NCI-H82 (cell line): ENCODE data around the gene GAL3ST1.
A peak's percentile ranks its signal among the peaks of the same experiment; 100 is the strongest.
"Not testable (repeated sequence)": the region's sequence is repeated elsewhere in the genome, so short reads cannot be mapped to it uniquely, and the experiment has no call there.

ENCODE experiments used
- DNase-seq: peaks from one replicate; lab custom pipeline; 2025; lab: John Stamatoyannopoulos, UW

Gene GAL3ST1, protein sequence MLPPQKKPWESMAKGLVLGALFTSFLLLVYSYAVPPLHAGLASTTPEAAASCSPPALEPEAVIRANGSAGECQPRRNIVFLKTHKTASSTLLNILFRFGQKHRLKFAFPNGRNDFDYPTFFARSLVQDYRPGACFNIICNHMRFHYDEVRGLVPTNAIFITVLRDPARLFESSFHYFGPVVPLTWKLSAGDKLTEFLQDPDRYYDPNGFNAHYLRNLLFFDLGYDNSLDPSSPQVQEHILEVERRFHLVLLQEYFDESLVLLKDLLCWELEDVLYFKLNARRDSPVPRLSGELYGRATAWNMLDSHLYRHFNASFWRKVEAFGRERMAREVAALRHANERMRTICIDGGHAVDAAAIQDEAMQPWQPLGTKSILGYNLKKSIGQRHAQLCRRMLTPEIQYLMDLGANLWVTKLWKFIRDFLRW

GRCh38 chr22:30574095-30574981 is at the start of gene GAL3ST1:
GAL3ST1 (minus strand) TSS chr22:30574665; CDS start chr22:30557392, 17,273 bp downstream.
- peak; percentile 44 for DNase-seq

GRCh38 chr22:30619909-30620308 is 45.4 kb upstream of the GAL3ST1 start:
- not testable (repeated sequence) for DNase-seq

DNA sequence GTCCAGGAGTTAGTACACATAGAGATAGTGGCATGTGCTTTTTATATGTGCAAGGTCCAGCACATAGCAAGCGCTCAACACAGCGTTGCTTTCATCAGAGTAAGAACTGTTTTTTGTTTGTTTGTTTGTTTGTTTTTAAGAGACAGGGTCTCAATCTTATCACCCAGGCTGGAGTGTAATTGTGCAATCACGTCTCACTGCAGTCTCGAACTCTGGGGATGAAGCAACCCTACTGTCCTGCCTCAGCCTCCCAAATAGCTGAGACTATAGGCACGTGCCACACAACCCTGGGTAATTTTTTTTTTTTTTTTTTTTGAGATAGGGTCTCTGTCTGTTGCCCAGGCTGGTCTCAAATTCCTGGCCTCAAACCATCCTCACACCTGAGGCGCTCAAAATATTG is 43.4 kb upstream of the GAL3ST1 start:
- DNase-seq = no peak

GRCh38 chr22:30615543-30615954 is 41.1 kb upstream of the GAL3ST1 start:
- DNase-seq = no peak

DNA sequence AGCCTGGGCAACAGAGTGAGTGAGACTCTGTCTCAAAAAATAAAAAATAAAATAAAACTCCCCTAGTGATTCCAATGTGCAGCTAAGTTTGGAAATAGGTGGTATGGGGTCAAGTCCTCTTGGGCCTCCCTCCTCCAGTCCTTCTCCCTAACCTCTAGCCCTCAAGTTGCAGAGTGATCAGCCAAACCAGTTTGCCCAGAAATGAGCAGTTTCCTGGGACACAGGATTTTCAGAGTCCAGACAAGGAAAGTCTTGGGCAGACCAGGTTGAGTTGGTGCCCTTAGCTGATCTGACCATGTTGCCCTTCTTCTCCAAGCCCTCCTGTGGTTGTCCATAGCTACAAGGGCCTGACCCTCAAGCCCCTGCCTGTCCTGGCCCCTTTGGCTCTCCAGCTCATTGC is 40.4 kb upstream of the GAL3ST1 start:
- DNase-seq = no peak

DNA sequence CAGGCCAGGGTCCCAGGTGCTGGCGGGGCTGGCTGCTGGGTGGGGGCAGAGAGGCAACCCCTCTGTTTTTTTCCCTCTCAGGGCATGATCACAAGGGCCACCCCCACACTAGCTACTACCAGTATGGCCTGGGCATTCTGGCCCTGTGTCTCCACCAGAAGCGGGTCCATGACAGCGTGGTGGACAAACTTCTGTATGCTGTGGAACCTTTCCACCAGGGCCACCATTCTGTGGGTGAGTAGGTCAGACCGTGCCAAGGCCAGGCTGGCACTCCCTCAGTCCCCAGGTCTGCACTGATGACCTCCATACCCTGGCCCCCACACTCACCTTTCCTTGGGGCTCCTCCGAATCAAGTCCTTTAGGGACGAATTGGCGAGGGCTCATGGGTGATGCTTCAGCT is 39.8 kb upstream of the GAL3ST1 start:
- no peak for DNase-seq

- DNase-seq = no peak
These were observed 38.3 kb upstream of the GAL3ST1 start for GRCh38 chr22:30612789-30613188.

DNA sequence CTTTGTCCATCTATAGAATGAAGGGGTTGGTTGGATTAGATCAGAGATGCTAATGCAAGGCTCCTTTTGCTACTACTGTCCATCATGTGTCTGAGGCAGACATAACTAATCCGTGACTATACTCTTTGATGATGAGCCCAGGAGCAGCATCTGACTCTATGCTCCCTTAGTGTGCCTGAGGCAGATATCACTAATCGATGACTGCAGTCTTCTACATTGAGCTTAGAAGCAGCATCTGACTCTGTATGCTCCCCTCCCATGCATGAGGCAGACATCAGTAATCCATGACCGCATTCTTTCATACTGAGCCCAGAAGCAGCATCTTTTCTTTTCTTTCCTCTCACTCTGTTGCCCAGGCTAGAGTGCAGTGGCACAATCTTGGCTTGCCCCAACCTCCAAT is 36.7 kb upstream of the GAL3ST1 start:
- no peak for DNase-seq

GRCh38 chr22:30610299-30610698 is 35.8 kb upstream of the GAL3ST1 start:
- no peak for DNase-seq

- DNase-seq = no peak
These were observed 35.1 kb upstream of the GAL3ST1 start for GRCh38 chr22:30609260-30610185.

DNA sequence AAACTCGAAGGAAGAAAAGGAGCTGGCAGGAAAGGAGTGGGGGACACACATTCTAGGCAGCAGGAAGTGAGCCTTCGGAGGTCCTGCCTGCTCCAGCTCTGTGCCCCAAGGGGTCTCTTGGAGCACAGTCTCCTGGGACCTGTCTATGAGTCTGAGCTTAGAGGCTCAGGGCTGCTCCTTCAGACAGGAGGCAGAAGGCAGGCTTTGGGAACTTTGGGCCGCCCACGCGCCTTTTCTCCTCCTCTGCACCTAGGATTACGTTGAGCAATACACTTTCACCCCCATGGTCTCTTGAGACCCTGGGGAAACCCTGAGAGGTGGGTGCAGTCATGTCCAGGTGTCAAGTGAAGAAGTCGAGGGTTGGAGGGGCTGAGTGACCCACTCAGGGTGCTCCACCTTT is 33.5 kb upstream of the GAL3ST1 start:
- DNase-seq = peak; percentile 14

- peak; percentile 34 for DNase-seq
These were observed 33.0 kb upstream of the GAL3ST1 start for GRCh38 chr22:30607300-30607930.

DNA sequence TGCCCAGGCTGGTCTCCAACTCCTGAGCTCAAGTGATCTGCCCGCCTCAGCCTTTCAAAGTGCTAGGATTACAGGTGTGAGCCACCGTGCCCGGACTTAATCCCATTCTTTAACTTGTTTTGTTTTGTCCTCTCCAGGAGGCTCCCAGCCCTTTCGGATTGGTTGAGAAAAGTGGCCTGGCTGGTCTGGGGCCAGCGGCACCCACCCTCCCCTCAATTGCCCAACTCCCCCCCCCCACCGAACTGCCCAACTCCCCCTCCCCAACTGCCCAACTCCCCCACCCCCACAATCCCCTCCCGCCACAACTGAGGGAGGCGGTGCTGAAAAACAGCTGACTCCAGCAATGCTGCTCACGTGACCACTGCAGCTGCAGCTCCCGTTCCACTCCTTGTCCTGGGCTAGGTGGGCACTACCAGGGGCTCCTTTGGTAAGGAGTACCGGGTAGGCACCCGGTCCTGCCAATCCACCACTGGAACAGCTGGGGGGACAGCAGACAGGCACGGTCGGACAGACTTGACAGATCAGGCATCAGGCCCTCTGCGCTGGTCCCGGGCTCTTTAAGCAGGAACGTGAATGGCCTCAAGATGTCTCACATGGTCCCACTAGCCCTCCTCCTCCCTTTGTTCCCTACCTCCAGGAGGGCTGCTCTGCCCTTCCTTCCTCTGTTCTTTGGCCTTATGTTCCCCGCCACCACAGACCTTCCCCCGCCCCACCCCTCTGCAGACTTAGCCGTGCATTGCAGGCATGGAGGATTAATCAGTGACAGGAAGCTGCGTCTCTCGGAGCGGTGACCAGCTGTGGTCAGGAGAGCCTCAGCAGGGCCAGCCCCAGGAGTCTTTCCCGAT is 32.2 kb upstream of the GAL3ST1 start, which contains the start of gene TCN2:
Gene TCN2 (plus strand): TSS at position 720 of the 845 bp plus-strand sequence. CDS start 158 bp downstream, outside the sequence.
- peak; percentile 88 for DNase-seq

DNA sequence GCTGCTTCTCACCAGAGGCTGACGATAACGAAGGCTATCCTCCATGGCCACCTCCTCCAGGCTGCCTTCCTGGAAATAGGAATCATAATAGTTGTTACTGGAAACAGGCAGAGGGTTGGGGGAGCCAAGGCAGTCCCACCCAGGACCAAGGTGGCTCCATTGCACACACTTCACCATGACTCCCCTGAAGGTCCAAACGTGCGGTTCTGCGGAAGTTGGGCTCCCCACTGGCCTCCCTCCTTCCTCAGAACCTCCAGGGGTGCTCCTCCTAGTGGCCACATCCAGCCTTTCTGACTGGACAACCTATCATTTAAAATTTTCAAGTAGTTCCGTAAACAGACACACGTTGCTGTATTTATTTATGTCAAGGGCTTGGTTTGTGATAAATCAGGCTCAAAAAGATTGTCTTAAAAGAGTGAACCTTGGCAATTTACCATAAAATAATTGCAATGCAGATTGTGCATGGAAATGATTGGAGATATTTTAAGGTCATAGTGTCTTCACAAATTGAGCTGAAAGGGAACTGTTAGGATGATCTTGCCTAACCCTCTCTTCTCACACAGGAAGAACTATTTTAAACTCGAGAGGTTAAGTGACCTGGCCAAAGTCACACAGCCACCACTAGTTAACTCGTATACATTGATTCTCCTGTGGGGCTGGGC is 31.1 kb upstream of the GAL3ST1 start:
- DNase-seq = peak; percentile 49

DNA sequence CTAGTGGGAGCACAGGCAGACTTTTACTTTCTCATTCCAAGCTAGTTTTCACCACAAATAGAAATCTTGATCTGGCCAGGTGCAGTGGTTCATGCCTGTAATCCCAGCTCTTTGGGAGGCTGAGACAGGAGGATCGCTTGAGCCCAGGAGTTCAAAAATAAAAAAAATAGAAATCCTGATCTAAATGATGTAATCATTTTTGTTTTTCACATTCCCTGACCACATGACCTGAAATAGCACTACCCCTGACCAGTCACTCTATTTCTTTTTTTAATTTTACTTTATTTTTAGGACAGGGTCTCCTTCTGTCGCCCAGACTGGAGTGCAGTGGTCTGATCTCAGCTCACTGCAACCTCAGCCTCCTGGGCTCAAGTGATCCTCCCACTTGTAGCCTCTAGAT is 30.3 kb upstream of the GAL3ST1 start:
- DNase-seq = no peak

DNA sequence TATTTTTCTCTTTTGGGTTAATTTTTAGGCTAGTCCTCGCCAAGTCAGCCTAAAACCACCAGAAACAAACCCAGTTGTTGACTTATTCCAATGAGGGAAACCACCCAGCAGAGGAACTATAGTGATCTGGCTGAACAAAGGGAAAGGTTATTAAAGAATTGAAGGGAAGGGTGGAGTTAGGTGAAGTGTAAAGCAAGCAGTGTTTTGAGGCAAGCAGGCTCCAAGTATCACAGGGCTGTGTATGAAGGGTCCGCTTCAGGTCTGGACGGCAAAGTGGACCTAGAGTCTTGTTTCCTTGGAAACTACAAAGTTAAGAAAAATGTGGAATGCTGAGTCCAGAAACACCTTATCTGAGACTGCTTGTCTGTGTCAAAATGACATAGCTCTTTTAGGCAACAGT is 29.3 kb upstream of the GAL3ST1 start:
- no peak for DNase-seq

DNA sequence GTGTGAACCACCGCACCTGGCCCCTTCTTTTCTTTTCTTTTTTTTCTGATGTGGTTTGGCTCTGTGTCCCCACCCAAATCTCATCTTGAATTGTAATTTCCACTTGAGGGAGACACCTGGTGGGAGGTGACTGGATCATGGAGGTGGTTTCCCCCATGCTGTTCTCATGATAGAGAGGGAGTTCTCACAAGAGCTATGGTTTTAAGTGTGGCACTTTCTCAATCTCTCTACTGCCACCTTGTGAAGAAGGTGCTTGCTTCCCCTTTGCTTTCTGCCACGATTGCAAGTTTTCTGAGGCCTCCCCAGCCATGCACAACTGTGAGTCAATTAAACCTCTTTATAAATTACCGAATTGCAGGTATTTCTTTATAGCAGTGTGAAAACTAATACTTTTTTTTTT is 27.6 kb upstream of the GAL3ST1 start:
- peak; percentile 50 for DNase-seq

GRCh38 chr22:30601464-30601863 is 27.0 kb upstream of the GAL3ST1 start:
- DNase-seq = no peak

GRCh38 chr22:30600921-30601320 is 26.5 kb upstream of the GAL3ST1 start:
- DNase-seq = peak; percentile 40

DNA sequence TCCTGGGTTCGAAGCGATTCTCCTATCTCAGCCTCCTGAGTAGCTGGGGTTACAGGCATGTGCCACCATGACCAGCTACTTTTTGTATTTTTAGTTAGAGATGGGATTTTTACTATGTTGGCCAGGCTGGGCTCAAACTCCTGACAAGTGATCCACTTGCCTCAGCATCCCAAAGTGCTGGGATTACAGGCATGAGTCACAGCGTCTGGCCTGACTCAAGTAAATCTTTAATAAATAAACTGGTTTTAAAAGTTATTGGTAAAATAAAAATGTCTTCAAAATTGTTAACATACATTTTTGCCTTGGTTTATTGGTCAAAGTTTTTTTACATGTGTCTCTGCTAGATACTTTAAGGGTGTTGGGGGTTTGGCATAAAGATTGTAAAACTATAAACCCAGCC is 24.5 kb upstream of the GAL3ST1 start:
- DNase-seq = no peak
